GM21360 (cell line): ENCODE measurements around the gene HOXB9.

Experiments
- ATAC-seq: cut with Tn5 transposase; IDR thresholded peaks from one replicate; pipeline ENCODE4 v1.9.1; 2021; ENCODE audit warnings: mild to moderate bottlenecking, moderate library complexity; ENCODE audit not compliant: unreplicated experiment

The HOXB9 gene

GRCh38 chr17:48599354-48599753 lies 26.8 kb downstream of the HOXB9 start:
- ATAC-seq: no peak

- ATAC-seq: no peak
These were observed 27.4 kb downstream of the HOXB9 start for GRCh38 chr17:48598736-48599135.

- no peak for ATAC-seq
These were observed 28.2 kb downstream of the HOXB9 start for GRCh38 chr17:48597778-48598631.

- no peak for ATAC-seq
These were observed 28.7 kb downstream of the HOXB9 start for GRCh38 chr17:48597528-48597777.

- no peak for ATAC-seq
These were observed 29.2 kb downstream of the HOXB9 start for GRCh38 chr17:48596735-48597527.

- ATAC-seq: no peak
These were observed 30.0 kb downstream of the HOXB9 start for GRCh38 chr17:48596000-48596734.

- ATAC-seq: no peak
These were observed 30.7 kb downstream of the HOXB9 start for GRCh38 chr17:48595278-48595999.

GRCh38 chr17:48594538-48595277 lies 31.4 kb downstream of the HOXB9 start:
- no peak for ATAC-seq

- ATAC-seq: no peak
These were observed 32.2 kb downstream of the HOXB9 start for GRCh38 chr17:48593840-48594537.

- ATAC-seq: no peak
These were observed 32.9 kb downstream of the HOXB9 start, which contains the start of gene HOXB5 for GRCh38 chr17:48593126-48593829. Gene HOXB5, minus strand, starts transcription at chr17:48593779. Its CDS starts 97 bp downstream, at chr17:48593682.

GRCh38 chr17:48592577-48592976 lies 33.6 kb downstream of the HOXB9 start:
- ATAC-seq: no peak

- ATAC-seq: no peak
These were observed 34.1 kb downstream of the HOXB9 start for GRCh38 chr17:48592057-48592514.

- ATAC-seq: no peak
These were observed 34.7 kb downstream of the HOXB9 start for GRCh38 chr17:48591255-48592056.

- ATAC-seq: no peak
These were observed 35.5 kb downstream of the HOXB9 start for GRCh38 chr17:48590607-48591161.

GRCh38 chr17:48589831-48590606 lies 36.1 kb downstream of the HOXB9 start, which contains the start of gene HOXB3:
Gene HOXB3, minus strand, starts transcription at chr17:48590241. Its CDS starts 37,767 bp downstream, at chr17:48552474.
- ATAC-seq: no peak

GRCh38 chr17:48589060-48589830 lies 36.9 kb downstream of the HOXB9 start:
- no peak for ATAC-seq
